ENCODE measurements around the gene MYH15.

Gene MYH15

DNA sequence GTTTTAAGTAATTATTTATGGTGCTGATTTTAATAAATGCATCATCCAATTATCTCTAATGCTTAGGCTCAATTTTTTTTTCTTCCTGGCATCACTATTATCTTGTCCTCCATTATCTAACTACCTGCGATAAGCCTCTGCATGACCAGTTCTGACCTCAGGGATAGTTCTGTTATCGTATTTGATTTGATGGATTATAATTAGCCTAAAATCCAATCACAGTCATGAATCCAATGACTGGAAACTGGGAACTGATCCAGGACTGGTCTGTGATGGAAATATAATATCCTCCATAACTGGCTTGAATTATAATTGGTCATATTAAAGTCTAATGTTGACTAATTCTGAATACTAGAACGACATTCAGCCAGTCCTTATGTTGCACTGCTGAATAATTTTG lies 1.1 kb downstream of the MYH15 start:
- no peak for DNase-seq

DNA sequence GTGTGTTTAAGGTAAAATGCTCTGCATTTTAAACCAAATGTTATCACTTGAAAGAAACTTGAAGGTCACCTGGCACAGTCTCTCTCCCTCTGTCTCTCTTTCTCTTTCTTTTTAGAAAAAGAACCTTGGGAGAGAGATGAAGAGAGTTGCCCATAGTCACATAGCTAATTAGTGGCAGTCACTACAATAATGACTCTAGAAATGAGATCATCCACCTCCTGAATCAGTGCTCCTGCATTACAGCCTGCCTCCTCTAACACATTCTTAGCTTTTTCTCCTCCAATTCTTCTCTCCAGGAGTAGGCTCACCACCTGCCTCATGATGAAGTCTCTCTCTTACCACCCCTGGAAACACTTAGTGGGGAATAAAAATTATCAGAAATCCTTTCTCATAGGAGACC lies 2.5 kb downstream of the MYH15 start:
- no peak for DNase-seq

DNA sequence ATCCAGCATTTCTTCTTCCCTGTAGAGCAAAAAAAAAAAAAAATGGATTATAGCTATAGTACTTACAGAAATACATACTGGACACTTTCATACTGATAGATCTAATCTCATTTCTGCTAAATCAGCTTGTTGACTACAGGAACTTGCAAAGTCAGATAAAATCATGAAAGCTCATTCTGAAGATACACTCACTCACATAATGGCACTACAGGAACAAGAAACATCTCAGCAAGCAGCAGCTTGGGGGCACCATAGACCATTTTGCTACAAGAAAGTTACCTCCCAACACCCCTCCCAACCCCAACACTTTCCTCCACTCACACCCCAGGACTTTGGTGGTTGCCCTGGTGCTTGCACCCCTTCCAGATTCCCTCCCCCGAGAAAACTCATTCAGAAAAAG lies 4.6 kb downstream of the MYH15 start:
- DNase-seq, result no peak

DNA sequence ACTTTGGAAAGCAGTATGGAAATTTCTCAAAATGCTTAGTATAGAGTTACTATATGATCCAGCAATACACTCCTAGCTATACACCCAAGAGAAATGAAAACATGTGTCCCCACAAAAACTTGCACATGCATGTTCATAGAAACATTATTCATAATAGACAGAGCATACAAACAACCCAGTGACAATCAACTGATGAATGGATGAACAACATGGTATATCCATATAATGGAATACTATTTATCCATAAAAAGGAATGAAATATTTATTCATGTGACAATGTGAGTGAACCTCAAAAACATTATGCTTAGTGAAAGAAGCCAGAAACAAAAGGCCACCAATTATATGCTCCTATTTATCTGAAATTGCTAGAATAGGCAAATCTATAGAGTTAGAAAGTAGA lies 6.7 kb downstream of the MYH15 start:
- DNase-seq, result no peak

DNA sequence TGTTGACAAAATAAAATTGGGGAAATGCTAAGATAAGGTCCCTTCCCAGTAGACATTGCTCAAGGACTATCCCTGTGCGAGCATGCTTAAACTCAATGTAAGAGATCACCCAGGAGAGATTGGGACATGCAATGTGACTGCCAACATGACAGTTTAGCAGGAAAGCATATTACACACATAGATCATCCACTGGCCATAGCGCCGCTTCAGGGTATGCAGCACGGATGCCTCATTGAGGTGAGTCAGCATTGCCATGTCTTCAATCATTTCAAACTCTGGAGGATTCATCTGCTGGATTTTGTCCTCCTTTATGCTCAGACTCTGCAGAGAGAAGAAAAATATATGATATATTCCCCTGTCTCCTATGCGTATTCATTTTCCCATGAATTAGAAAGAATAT lies 8.9 kb downstream of the MYH15 start:
- no peak for DNase-seq

DNA sequence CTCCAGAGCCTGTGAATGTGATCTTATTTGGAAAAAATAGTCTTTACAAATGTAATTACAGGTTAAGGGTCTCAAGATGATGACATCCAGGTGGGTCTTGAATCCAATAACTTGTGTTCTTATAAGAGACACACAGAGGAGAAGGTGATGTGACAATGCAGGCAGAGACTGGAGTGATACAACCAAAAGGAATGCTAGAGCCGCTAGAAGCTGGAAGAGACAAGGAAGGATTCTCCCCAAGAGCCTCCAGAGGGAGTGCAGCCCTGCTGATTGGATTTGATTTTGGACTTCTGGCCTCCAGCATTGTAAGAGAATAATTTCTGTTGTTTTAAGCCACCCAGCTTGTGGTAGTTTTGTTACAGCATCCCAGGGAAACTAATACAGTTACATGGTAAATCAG lies 9.7 kb downstream of the MYH15 start:
- DNase-seq, result no peak

DNA sequence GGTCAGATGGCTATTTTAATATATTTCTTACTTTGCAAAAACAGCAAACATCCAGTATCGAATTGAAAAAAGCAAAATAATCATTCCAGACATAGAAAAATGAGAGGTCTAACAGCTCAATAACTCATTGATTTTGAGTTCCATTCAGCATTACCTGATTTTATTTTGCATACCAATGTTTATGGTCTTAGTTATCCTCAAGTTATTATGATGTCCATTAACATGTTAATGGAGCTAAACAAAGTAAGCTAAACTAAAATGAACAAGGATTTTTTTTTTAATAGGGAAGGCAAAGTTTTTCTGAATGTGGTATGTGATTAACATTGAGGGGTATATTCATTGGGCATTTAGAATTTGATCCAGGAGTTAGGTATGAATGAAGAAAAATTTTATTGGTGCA lies 13.1 kb downstream of the MYH15 start:
- DNase-seq, result no peak

DNA sequence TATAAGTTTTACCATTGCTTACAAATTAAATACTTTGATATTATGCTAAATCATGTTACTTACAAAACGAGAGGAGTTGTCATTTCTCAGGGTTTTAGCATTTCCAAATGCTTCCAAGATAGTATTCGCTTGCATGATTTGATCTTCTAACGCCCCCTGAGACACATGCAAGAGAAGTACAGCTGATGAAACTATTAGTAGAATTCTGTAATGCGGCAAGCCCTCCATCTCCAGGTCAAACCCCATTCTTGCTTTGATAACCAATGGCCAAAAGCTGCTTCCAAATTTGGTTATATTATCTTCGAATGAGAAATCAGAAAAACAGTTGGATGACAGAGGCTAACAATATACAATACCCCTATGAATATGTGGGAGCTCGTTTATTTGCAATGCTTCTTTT lies 14.7 kb downstream of the MYH15 start:
- no peak for DNase-seq

DNA sequence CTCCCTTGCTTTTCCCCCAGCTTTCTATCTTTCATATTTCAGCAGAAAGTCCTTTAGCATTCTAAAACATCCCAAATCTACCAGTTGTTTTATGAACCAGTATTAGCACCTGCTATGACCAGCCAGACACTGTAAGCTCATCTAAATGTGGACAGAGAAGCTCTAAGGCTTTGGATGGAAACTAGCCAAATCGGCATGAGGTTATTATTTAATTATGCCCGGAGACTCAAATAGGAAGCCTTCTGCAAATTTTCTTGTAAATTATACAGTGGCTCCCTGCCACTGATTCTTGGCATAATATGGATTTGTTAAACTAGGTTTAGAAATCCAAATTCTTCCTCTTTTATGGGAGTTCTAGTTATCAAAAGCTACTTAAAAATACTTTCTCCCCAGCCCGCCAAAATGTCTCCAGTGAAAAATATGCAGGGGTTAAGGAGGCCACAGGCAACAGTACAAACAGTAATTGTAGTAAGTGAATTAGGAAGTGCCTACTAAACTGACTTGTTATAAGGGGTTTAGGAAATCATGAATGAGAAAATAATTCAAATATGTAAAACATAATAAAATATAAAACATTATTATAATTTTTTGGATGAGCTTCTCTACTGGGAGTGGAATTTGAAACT lies 15.4 kb downstream of the MYH15 start:
- no peak for DNase-seq

DNA sequence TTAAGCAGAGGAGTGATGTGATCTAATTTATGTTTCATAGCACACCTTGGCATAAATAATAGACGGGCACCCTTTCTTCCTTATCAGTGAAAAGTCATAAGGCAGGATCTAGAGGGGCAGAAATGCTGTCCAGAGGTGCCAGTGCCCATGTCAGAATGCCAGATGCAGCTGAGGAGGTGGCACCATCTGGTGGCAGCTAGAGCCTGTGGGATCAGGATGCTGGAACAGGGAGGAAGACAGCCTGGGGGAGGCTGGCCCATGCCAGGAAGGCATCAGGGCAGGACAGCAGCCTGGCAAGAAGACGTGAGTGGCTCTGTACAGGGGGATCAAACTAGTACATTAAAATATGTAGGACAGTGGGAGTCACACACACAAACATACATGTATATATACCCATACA lies 16.5 kb downstream of the MYH15 start:
- no peak for DNase-seq

DNA sequence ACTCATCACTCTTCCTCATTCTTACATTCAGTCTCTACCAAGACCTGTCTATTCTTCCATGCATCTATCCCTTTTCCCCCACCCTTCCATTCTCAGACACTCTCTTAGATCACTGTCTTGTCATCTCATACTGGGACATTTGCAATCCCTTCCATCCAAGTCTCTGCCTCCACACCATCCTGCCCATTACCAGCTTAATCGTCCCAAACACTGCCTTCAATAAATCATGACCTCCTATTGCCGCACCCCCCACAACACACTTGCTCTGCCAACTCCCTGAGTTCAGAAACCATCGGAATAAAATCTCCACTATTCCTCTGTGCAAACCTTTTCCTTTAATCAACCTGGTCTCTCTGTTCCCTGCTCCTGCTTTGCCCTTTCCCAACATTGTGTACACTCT lies 18.9 kb downstream of the MYH15 start:
- no peak for DNase-seq

DNA sequence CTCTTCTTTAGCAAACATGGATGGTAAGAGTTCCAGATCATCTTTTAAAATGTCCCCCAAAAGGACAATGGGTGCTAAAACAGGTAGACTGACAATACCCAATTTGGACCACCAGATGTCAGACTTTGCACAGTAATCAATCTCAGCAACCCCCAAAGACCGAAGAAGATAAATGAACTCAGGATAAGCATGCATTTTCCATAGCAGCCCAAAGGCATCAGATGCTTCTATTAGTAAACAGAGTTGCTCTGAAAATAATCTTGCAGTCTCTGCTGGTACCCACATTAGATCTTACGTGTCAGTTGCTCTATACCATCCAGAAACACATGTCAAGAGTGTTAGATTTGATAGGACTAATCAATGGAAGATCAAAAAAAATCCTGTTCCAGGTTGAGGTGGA lies 20.6 kb downstream of the MYH15 start:
- DNase-seq, result no peak

DNA sequence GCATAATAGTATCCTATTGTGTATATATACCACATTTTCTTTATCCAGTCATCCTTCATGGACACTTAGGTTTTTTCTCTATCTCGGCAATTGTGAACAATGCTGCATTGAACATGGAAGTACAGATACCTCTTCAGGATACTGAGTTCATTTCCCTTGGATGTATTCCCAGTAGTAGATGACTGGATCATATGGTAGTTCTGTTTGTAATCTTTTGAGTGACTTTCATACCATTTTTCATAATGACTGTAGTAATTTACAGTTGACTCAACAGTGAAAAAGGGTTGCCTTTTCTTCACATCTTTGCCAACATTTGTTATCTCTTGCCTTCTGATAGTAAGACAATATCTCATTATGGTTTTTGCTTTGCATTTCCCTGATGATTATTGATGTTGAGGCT lies 21.8 kb downstream of the MYH15 start:
- DNase-seq, result no peak

DNA sequence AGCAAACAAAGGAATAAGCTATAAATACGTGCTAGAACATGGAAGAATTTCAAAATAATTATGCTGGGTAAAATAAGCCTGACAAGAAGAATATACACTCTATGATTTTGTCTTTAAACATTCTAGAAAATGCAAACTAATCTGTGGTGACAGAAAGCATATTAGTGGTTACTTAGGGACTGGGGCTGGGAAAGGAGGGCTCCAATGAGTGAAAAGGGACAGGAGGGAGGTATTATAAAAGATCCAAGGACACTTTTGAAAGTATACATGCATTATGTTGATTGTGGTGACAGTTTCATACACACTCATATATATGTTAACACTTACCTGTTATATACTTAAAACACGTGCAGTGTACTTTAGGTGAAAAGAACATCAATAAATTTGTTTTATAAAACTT lies 23.0 kb downstream of the MYH15 start:
- DNase-seq, result no peak

DNA sequence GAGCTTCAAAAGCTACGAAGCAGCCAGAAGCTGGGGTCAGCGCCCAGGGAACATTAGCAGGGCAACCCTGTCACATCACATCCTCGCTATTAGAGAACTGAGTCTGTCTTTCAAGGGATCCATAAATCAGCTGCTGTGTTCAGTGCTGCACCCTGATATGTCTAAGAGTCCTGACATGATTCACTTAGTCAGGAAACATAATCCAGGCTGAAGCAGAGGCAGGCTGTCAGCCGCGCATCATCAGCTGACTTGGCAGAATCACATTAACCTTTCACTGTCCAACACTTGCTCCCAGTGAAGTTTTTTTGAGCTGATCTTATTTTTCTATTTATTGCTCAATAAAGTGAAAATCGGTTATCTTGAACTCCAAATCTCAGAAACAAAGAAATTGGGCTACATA lies 23.5 kb downstream of the MYH15 start:
- no peak for DNase-seq

DNA sequence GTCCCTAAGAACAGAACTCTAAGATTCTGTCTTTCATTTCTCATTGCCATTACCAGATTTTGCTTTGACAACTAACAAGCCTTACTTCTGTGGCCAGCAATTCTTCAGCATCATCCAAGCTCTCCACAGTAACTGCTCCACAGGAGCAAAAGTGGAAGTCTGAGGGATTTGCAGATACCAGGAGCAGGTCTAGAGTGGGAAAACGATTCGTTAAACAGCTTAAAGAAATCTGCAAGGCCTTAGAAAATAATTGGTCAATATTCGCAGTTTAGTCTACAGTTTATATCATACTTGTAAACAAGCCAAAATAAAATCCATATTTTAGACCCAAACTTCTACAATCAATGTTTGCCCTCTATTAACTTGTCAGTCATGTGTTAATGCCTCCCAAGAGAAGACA lies 24.1 kb downstream of the MYH15 start:
- DNase-seq, result no peak

DNA sequence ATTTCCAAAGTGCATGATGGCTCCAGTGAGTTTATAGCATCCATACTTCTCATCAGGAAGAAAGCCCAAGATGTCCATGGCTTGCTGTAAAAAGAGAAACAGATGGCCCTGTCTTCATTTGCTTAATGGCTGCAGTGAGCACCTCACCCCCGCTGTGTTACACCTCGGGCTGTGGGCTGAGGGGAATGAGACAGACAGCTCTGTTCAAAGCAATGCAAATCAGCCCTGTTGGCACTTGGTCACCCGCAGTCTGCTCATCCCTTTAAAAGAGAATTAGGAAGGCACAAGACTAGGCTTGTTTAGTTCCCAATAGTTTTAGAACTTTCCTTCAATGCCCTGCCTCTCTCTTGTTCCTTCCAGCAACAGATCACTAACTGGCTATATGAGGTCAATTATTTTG lies 25.2 kb downstream of the MYH15 start:
- no peak for DNase-seq

DNA sequence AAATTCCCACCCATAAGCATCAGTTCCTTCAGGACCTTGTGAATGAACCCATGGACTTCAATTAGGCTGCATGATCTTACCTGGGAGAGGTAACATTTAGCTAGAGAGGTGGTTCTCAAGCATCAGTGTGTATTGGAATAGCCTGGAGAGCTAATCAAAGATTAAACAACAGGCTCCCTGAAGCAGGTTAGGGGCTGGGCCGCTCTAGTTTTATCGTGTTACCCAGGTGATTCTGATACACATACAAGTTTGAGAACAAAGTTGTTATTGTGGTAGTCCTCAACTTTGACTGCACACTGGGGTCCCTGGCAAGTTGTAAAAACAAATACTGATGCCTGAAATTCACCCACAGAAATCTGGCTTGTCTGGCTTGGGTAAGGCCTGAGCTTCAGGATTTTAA lies 31.2 kb downstream of the MYH15 start:
- DNase-seq, result no peak

DNA sequence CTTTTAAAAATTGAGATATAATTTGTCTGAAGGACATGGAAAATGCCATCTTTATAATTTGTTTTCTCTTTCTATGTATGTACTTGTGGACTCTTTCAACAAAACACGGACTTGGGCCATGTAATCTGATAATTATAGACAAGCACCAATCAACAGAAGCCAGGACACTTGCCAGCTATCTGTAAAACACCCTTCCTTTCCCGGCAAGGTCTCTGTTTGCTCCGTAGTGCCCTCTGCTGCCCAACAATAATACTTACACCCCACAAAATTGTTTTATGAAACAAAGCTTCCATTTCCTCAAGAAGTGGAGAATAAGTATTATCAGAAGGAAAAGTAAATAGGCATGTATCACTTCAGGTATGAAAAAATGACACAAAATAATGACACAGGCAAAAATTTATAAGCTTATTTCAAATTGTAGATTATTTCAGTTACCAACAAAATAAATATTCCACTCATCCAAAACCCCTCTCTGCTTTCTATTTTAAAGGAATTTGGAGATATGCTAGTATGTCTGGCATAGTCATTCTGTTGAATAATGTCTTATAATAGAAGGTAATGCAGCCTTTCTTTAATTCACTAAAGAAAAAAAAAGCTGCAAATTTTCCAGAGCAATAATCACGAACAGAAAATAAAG lies 32.8 kb downstream of the MYH15 start:
- peak; percentile 55 for DNase-seq

DNA sequence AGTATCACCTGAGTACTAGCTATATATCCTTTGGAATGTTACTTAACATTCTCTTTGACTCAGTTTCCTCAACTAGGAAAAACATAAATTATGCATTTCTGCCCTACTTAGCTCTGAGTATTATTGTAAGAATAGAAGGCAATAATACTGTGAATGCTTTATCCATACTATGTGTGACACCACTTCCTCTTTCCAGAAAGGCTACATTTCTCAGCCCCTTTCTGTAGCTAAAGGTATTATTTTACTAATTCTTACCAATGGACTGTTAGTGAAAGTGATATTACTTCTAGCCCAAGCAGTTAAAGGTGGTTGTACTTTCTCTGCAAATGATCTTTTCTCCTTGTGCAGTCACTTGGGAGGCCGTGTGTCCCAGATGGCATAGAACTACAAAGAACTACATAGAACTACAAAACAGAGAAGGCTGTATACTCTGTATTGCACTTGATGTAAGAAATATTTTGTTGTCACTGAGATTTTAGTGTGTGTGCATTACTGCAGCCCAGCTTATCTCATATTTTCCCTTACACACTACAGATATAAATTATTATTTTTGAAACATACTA lies 35.1 kb downstream of the MYH15 start:
- DNase-seq, result no peak

DNA sequence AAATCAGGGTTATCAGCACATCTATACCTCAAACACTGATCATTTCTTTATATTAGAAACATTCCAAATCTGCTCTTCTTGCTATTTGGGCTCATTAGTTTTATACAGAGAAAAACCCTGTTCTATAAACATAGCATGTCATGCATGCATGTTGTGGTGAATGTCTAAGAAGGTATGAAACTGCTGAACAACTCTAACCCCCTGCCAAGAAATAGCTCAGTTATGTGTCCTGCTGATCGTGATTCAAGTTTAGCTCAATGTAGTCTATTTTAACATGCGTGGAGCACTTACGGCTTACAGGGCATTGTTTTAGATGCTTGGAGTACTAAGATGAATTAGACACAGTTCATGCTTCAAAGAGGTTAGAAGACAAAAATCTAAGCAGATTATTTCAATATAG lies 35.8 kb downstream of the MYH15 start:
- DNase-seq, result no peak

DNA sequence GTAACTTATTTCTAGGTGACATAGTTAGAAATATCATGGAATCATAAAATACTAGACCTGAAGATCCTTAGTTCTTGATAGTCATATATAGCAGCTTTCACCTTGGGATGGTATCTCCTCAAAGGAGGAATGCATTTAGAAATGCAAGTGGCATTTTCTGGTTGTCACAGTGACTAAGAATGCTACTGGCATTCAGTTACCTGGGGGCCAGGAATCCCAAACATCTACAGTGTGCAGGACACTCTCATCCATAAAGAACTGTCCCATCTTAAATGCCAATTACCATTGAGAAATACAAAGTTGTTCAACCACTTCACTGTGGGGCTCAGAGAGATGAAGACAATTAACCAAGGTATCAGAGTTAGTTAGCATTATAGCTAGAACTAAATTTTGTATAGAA lies 36.7 kb downstream of the MYH15 start:
- DNase-seq, result no peak

DNA sequence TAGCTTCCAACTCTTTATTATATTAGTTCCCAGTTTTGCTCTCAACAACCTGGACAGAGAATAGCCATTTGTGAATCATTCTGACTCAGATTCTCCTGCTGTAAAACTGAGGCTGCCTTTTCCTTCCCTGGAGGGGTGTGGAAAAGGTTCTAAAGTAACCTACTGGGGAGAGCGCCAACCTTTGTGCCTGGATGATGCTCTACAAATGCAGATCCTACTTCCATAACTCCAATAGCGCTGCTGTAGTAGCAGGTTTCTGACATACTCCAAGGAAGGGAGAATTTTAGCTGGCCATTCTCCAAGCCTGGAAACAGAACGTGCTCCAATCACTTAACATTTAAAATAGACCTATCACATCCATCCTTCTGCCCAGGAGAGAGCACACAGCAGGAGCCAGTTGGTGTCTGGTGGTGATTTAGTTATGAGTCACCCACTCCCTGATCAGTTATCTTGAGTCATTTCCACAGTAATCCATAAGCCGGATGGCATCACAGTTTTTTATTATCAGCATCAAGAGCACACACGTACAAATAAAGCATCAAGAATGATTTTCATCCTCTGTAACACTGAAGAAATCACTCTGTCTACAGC lies 38.3 kb downstream of the MYH15 start:
- no peak for DNase-seq

DNA sequence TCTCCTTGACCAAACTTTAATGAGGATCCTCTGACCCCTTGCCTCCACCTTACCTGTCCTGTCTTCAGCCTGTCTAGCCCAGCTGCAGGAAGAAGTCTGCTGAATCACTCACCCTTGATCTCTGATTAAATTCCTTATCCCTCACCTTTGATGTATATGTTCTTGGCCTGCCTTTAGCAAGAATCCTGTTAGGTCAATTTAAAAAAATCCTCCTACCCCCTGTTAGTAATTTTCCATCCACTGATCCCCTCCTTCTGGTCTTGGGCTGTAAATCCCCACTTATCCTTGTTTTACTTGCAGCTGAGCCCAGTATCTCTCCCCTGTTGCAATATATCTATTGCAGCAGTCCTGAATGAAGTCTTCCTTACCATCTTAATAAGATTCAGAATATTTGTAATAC lies 39.0 kb downstream of the MYH15 start:
- no peak for DNase-seq

DNA sequence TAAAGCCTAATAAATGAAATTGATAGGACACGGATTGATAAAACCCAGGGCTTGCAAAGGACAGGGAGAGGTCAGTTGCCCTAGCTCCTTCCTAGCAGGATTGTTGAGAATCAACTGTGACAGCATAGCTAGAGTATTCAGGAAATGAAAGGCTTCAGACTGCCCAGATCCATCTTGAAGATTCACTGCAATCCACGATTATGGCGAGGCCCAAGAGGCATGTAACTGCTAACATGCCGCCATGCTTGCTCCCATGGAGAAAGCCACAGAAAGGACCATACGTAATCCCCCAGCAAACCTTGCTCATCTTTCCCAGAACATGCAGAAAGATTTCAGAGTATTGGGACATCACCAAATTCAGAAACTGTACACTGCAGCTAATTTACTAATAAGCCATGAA lies 41.3 kb downstream of the MYH15 start:
- no peak for DNase-seq
